Measurements from ENCODE around the gene UBASH3A.

UBASH3A gene

GRCh38 chr21:42484966-42485365 lies 81.3 kb downstream of the UBASH3A start:
- DNase-seq (ENCODE audit: extremely low read depth, low read depth) = no peak

GRCh38 chr21:42486072-42486471 lies 82.4 kb downstream of the UBASH3A start:
- TF ChIP-seq, protein P1, sequence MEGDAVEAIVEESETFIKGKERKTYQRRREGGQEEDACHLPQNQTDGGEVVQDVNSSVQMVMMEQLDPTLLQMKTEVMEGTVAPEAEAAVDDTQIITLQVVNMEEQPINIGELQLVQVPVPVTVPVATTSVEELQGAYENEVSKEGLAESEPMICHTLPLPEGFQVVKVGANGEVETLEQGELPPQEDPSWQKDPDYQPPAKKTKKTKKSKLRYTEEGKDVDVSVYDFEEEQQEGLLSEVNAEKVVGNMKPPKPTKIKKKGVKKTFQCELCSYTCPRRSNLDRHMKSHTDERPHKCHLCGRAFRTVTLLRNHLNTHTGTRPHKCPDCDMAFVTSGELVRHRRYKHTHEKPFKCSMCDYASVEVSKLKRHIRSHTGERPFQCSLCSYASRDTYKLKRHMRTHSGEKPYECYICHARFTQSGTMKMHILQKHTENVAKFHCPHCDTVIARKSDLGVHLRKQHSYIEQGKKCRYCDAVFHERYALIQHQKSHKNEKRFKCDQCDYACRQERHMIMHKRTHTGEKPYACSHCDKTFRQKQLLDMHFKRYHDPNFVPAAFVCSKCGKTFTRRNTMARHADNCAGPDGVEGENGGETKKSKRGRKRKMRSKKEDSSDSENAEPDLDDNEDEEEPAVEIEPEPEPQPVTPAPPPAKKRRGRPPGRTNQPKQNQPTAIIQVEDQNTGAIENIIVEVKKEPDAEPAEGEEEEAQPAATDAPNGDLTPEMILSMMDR (IDR thresholded peaks at IDR 0.05; ENCODE audit: low read depth, low read length) = no peak
- no peak for DNase-seq (ENCODE audit: extremely low read depth, low read depth)

More at GRCh38 chr21:42484966-42485365, 81.3 kb downstream of the UBASH3A start:
- TF ChIP-seq, protein P1 (IDR thresholded peaks at IDR 0.05; ENCODE audit: low read depth, low read length) = no peak

DNA sequence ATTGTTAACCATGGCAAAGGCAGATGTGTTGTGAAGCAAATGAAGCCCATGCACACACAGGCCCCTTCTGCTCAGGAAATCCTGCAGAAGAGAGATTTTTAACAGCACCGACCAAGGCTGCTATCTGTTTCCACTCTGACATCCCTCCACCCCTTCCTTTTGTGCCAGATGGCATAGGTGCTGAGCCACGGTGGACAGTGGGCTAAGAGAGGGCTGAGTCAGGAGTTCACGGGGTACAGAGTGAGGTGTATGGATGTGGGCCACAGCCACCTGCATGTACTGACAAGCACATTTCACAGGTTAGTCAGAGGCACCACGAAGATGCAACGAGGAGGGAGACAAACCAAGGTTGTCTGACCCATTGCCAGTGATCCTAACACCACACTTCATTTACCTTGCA lies 82.8 kb downstream of the UBASH3A start:
- DNase-seq (ENCODE audit: extremely low read depth, low read depth) = no peak
- TF ChIP-seq, protein P1 (IDR thresholded peaks at IDR 0.05; ENCODE audit: low read depth, low read length) = no peak

DNA sequence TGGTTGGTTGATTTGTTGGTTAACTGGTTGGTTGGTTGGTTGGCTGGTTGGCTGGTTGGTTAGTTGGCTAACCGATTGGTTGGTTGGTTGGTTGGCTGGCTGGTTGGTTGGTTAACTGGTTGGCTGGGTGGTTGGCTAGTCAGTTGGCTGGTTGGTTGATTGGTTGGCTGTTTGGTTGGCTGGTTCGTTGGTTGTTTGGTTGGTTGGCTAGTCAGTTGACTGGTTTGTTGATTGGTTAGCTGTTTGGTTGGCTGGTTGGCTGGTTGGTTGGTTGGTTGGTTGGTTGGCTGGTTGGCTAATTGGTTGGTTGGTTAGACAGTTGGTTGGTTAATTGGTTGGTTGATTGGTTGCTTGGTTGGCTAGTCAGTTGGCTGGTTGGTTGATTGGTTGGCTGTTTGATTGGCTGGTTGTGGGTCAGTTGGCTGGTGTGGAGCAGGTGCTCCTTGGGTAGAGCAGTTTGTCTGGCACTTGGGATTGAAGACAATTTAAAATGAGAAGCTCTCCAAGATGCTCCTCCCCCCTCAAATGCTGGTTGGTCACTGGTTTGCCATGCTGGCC lies 85.4 kb downstream of the UBASH3A start:
- TF ChIP-seq, protein P1 (IDR thresholded peaks at IDR 0.05; ENCODE audit: low read depth, low read length) = no peak
- DNase-seq (ENCODE audit: extremely low read depth, low read depth) = no peak

DNA sequence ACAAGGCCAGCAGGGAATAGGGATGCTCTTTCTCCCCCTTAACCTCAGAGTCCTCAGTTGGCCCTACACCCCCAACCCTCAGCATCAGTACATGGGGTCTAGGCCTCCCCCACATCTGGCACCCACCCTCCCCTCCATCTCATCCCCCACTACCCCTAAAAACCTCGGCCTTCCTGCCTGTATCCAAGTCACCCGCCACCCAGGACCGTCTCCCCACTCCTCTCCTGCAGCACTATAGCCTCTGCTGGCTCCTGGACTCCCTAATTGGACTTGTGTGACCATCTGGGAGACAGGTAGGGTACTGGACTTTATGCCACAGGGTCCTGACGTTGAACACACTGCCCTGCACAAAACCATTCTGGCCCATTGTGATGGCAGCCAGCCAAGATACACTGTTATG lies 86.3 kb downstream of the UBASH3A start:
- DNase-seq (ENCODE audit: extremely low read depth, low read depth) = no peak

GRCh38 chr21:42490720-42491119 lies 87.0 kb downstream of the UBASH3A start:
- TF ChIP-seq, protein P1 (IDR thresholded peaks at IDR 0.05; ENCODE audit: low read depth, low read length) = no peak
- DNase-seq (ENCODE audit: extremely low read depth, low read depth) = no peak

More for the DNA sequence above, 86.3 kb downstream of the UBASH3A start:
- TF ChIP-seq, protein P1 (IDR thresholded peaks at IDR 0.05; ENCODE audit: low read depth, low read length) = no peak

DNA sequence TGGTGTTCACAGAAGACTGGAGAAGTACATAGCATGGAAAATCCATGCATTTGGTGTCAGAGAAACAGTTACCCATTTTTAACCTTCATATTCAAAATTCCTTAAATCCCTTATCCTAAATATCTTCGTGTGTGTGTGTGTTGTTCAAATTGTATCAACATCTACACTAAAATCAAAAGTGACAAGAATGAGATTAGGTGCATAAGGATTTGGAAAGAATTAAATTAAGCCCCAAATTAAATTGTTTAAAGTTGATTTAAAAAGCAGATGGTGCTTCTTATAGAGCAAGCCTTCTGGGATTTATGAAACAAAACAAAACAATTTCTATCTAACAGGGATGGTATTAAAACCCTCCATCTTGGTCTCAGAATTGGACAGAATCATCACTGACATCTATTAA lies 87.6 kb downstream of the UBASH3A start:
- TF ChIP-seq, protein P1 (IDR thresholded peaks at IDR 0.05; ENCODE audit: low read depth, low read length) = no peak

More for the DNA sequence above, 87.6 kb downstream of the UBASH3A start:
- no peak for DNase-seq (ENCODE audit: extremely low read depth, low read depth)

Data from AG09319 (cell line).